GM19023 (cell line): ENCODE data around the gene ANKS3.

Source experiments
- ATAC-seq: cut with Tn5 transposase; IDR thresholded peaks from one replicate; pipeline ENCODE4 v1.9.1; 2021; ENCODE audit warnings: mild to moderate bottlenecking, moderate library complexity; ENCODE audit not compliant: unreplicated experiment

ANKS3 gene

GRCh38 chr16:4696905-4697847 is 36.9 kb downstream of the ANKS3 start:
- ATAC-seq = no peak

DNA sequence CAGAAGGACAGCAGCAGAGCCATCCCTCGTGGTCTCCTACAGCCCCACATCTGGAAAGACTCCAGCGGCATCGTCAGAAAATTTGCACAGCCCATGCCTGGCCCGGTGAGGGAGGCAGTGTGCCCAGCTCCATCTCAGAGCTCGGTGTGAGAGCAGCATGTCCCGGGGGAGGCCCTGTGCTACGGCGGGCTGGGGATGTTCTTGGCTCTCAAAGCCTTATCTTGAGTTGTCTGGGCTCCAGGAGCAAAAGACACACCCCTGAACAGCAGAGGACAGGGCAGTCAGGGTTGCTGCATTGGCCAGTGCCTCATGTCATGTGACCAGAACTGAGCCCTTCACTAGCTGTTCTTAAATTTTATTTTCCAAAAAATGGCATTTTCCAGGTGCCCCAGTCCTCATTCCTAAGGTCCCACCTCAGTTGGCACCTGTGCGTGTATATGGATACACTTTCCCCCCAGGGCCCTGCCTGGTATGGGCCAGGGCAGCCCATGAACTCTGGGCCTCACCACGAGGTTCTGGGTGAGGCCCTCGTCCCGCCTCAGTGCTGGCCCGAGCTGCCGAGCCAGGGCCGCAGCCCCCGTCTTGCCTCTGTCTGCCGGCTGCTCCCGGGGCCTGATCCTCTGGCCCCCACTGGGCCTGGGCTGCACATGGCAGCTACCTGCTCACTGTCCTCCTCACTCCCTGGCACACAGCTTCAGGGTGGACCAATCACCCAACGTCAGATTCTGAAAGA is 37.7 kb downstream of the ANKS3 start:
- no peak for ATAC-seq

- no peak for ATAC-seq
Measured at GRCh38 chr16:4695473-4696171, 38.4 kb downstream of the ANKS3 start.

DNA sequence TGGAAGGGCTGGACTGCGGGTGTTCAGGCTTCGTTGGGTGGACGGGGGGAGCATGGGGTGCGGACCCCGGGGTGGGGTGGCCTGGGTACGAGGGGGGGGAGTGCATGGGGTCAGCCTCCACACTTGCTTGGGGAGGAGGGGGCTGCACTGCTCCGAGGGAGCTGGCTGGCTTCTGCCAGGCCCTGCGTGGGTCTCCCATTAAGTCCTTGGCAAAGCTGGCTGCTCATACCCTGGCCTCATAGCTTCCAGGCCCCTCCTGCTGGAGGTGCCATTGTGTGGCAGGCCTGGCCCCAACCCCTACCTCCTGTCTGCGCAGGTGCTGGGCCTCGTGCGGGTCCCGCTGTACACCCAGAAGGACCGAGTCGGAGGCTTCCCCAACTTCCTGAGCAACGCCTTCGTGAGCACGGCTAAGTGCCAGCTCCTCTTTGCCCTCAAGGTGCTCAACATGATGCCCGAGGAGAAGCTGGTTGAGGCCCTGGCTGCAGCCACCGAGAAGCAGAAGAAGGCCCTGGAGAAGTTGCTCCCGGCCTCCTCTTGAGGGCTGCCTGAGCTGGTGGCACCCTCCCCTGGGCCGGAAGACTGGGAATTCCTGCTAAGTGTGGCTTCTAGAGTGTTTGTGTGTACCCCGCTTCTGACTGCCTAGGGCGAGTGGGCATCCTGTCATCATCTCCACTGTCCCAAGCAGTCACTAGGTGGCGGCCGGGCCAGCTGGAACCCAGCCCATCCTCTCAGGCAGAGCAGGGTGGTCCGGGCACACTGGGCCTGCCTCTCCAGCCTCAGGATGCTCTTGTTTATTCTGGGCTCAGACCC is 39.2 kb downstream of the ANKS3 start:
- ATAC-seq = no peak

- ATAC-seq = peak; percentile 22
Measured at GRCh38 chr16:4693956-4694641, 40.0 kb downstream of the ANKS3 start.

- ATAC-seq = peak; percentile 89
Measured at GRCh38 chr16:4693296-4693955, 40.6 kb downstream of the ANKS3 start, which contains the start of gene NUDT16L1. Gene NUDT16L1, plus strand, starts transcription at chr16:4693562. Its CDS starts 165 bp downstream, at chr16:4693727.

- peak; percentile 3 for ATAC-seq
Measured at GRCh38 chr16:4692460-4693295, 41.4 kb downstream of the ANKS3 start.

- ATAC-seq = no peak
Measured at GRCh38 chr16:4691666-4692412, 42.2 kb downstream of the ANKS3 start.

GRCh38 chr16:4690946-4691665 is 43.0 kb downstream of the ANKS3 start:
- ATAC-seq = no peak

GRCh38 chr16:4689864-4690704 is 44.0 kb downstream of the ANKS3 start:
- no peak for ATAC-seq

DNA sequence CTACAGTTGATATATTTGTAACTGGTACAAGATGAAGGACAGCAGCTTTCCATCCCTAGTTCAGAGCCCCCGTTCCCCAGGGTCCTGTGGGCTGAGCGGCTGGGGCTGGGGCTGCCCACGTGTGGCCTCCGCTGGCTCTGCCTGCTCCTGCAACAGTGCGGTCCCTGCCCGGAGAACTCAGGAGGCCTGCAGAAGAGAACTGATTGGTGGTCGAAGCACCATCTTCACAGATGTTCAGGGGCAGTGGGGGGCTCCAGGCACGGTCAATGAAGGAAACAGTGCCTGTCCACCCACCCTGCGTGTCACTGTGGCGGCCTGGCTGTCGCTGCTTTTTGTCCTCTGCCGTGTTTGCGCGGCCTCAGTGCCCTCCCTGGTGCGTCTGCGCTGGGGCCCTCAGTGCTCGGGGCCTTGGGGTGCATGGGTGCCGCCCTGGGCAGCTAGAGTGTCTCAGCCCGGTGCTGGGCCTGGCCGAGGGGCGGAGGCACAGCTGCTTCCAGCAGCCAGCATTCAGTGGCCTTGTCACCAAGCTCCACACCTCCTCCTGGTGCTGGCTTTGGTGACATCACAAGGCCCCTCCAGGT is 44.9 kb downstream of the ANKS3 start:
- ATAC-seq = no peak

DNA sequence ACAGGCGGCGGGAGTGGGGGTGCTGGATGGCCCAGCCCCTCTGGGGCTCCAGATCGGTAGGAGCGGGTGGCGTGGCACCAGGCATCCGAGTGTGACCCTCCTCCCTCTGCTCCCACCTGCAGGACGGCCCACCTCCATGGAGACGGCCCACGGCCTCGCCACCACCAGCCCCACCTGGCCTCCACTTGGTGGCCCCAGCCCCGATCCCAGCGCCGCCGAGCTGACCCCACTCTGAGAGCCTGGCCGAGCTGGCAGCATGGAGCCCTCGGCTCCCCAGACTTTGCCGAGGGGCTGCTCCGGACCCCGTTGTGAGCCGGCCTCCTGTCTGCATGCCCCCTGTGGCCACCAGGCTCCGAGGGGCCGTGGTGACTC is 45.4 kb downstream of the ANKS3 start:
- ATAC-seq = no peak

GRCh38 chr16:4687946-4688673 is 46.0 kb downstream of the ANKS3 start:
- ATAC-seq = no peak

GRCh38 chr16:4687416-4687815 is 46.7 kb downstream of the ANKS3 start:
- no peak for ATAC-seq

GRCh38 chr16:4686497-4687210 is 47.4 kb downstream of the ANKS3 start:
- no peak for ATAC-seq
